Stimulated activated CD4-positive, alpha-beta T cell treated with anti-CD3 and anti-CD28 coated beads, TNF-alpha, amount 100 ng/mL, for 1 hour (primary cell): Measurements from ENCODE around the gene GLRX2.
"Not testable (repeated sequence)": the region's sequence is repeated elsewhere in the genome, so short reads cannot be mapped to it uniquely, and the experiment has no call there.

ENCODE experiments used
- DNase-seq, 3 donors: peaks; one replicate each; pipeline ENCODE4 v3.0.0-alpha.2; 2020; ENCODE audit warnings: low read depth in 3 of 3, low spot score in 1 of 3

GLRX2 gene

DNA sequence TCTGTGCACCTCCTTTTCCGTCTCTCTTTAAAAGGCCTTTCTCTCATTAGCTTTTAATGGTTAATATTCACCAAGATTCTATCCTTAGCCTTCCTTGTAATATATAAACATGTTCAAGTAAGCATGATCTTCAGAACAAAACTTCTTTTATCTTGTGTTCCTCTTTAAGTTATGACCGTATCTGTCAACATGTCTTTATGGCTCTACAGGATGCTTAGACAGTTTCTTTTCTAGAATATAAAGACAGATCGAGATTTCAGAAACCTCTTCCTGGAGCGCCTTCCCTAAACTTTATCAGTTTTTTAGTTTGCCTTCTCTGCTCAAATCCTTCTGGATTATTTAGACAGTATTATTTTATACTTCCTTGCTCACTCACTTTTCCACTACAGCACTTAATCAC is 38.6 kb downstream of the GLRX2 start:
- DNase-seq: no peak

DNA sequence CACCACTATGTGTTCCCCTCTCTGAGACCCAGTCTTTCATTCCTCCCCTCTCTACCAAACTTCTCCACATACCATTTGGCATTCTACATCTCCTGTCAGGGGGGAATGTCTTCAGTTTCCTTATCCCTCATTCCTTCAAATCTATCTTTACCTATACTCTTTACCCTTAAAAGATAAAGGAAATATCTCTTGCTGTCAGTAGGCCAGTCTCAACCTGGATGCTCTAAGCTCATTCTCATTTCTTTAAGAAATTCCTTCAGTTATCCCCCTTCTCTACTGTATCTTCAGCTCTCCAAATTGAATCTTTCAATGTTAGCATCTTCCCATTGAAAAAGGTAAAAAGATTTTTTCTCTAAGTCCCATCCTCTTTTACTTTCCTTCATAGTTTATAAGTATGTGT is 39.3 kb downstream of the GLRX2 start:
- DNase-seq: no peak

DNA sequence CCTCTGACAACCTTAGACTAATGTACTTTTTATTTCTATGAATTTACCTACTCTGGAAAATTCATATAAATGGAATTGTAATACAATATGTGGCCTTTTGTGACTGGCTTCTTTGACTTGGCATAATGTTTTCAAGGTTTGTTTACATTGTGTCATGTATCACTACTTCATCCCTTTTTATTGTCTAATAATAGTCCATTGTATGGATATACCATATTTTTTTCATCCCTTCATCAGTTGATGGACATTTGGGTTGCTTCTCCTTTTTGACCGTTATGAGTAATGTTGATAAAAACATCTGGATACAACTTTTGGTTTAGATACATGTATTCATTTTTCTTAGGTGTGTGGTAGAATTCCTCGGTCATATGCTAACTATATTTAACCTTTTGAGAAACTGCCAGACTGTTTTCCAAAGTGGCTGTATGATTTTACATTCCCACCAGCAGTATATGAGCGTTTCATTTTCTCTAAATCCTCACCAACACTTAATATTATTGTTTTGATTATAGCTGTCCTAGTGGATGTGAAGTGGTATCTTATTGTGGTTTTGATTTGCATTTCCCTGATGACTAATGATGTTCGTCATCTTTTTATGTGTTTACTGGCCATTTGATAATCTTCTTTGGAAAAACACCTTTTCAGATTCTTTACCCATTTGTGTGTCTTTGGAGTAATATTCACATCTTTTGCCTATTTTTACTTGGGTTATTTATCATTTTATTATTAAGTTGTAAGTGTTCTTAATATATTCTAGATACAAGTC is 42.3 kb downstream of the GLRX2 start:
- DNase-seq: no peak

DNA sequence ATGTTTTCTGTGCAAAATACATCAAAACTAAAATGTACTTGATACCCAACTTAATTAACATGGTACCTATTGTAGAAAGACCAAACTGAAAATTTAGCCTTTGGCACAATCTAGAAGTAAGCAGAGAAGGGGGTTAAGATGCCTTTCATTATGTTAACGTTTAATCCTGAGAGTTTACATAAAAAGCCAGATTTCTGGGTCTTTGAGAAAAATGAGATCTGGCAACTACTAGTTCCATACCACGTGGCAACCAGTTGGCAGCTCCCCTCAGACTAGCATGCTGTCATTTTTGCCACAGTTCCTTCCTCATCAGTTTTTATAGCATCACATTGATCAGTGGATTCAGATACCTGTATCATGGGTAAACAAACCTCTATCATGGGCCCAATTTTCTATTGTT is 44.3 kb downstream of the GLRX2 start:
- DNase-seq: no peak

DNA sequence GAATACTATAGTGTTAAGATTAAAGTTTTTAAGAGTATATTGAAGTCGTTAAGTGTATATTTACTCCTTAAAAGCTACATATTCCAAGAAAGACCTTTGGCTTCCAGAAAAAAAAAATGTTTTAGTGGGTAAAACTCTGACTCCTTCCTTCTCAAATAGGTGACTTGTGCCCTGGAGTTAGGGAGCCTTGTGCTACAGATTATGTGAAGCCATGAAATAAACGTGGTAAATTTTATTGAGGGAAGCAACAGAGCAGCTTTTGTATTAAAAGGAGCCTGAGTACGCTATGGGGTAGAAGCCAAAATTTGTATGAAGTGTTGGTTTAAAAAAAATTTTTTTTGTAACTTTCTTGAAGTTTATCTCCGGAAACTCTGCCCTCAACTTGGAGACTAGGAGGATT is 44.8 kb downstream of the GLRX2 start:
- no peak for DNase-seq

DNA sequence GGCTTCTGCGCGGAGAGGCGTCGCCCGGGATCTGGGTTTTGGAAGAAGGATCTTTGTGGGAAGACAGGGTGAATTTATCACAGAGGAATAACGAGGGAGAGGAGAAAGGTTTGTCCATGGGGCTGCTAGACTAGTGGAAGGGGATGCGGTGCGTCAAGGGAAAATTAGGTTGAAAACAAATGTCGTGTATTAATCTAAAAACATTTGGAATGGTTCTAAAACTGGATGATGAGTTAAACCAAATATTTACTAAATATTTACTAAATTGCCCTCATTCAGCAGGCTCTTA is 45.2 kb downstream of the GLRX2 start:
- no peak for DNase-seq

DNA sequence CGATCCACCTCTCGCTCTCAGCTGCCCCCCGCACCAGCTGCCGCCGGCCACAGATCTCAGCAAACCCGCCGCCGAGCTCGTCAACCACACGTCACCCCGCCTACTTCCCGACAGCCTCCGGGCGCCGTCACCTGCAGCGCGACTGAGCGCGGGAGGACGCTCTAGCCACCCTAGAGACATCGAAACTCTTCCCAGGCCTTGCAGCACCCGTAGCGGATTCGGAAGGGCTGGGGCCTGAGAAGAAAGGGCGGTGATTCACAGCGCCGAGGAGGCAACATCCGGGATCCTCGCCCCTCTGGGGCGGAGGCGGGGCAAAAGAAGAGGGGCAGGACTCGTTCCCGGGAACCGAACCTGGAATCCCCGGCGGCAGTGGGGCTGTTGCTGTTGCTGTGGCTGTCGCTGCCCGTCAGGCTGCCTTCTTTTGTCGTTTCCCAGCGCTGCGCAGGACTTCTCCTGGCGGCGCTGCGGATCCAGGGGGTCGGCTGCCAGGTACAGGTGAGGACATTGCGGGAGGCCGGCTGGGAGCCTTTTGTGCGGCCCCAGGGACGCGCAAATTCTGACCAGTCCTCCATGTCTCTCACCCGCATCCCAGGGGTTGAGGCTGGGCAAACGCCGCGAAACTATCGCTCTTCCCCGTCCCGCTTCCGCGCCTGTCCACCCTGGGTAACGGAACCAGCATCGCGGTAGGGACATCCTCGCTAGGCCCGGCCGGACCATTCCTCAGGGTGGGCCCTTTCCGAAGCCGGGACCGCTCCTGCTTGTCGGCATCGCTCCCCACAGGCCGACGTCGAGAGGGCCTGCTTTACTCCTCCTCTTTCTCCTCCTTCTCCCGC is 45.7 kb downstream of the GLRX2 start, which contains the start of the genes RO60 and UCHL5:
TSS of gene RO60 (plus strand) at position 331 of the 833 bp plus-strand sequence. CDS start 9,443 bp downstream, outside the sequence.
TSS of gene UCHL5 (minus strand) at position 79 of the 833 bp plus-strand sequence. CDS start 100 bp downstream, outside the sequence.
- DNase-seq: peak; percentile 78 to 88 (median 82)

DNA sequence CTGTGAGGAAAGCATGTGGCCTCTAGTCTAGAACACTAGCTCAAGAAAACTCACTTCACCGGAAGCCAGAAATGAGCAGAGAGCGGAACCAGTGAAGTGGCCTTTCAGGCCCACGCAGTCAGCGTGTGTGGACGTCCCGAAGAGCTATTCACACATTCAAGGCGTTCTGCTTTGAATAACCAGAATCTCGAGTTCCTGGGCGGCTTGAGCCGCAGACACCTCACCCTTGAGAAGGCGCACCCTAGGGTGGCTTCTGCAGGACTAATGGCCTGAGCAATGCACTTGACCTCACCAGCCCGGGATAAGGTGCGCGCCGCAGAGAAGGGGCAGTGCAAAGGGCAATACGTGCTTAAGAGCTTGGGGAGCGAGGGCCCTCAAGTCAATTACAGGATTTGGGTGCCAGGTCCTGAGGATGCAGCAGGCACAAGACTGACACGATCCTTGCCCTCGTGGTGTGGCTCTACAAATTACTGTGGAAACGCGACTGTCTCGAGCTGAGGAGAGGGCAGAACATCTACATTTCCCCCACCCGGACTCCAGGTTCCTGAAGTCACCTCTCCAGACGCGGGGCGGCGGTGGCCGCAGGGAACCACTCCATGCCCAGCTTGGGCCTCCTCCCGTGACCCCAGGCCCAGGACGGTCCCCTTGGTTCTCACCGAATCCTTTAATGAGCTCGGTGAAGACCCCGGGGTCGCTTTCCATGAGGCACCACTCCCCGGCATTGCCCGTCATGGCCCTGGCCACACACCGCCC is 46.5 kb downstream of the GLRX2 start:
- peak in 2 of 3 donors; percentile 13 to 18 for DNase-seq

DNA sequence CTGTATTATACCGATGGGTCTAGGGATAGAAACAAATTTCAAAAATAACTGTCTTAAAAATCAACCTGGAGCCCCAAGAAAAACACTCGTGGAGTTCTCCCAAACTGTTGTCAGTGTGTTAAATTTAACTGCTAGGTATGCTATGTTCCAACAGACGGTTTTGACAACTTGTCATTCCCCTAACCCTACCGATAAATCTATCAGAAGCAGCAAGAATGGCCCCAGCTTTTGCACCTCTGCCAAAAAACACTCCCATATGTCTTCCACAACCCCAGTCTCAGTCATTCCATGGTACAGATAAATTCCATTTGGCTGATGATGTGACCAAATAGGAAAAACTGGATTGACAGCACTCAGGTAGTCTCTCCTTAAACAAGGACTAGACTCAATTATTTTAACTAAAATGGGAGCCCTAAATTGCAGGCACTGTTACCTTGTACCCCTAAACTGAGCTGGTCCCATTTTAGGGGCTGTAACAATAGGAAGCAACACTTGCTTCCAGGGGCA is 51.0 kb downstream of the GLRX2 start:
- DNase-seq: no peak

DNA sequence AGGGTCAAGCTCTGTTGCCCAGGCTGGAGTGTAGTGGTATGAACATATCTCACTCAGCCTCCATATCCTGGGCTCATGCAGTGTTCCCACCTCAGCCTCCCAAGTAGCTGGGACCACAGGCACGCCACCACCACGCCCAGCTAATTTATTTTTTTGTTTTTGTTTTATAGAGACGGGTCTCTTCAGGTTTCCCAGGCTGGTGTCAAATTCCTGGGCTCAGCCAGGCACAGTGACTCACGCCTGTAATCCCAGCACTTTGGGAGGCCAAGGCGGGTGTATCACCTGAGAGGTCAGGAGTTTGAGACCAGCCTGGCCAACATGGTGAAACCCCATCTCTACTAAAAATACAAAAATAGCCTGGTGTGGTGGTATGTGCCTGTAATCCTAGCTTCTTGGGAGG is 56.3 kb downstream of the GLRX2 start:
- DNase-seq: not testable (repeated sequence)
